Vagina (tissue), 2 donors: ENCODE results near the gene TMEM191C. TPM values are rescaled to one million over a fixed set of nuclear protein-coding genes. Genes with fewer than 3 reads are reported as not detected.
"Not testable (repeated sequence)": the region's sequence is repeated elsewhere in the genome, so short reads cannot be mapped to it uniquely, and the experiment has no call there.

Experiments
- DNase-seq, 2 donors: peaks; one replicate each; pipeline ENCODE4 v3.0.0-alpha.2; 2017; ENCODE audit errors: extremely low spot score in 2 of 2
- H3K27ac ChIP-seq: fragments of 200-600 bp; sonication (generic); one replicate; pipeline ENCODE4 v1.5.1; 2019
- H3K27me3 ChIP-seq: fragments of 200-600 bp; sonication (generic); one replicate; pipeline ENCODE4 v1.5.1; 2019
- H3K36me3 ChIP-seq, 2 donors: fragments of 200-600 bp; sonication (generic); one replicate each; pipeline ENCODE4 v1.5.1; 2017 to 2019
- H3K4me1 ChIP-seq: fragments of 200-600 bp; sonication (generic); one replicate; pipeline ENCODE4 v1.5.1; 2019
- H3K4me3 ChIP-seq, 2 donors: fragments of 200-600 bp; sonication (generic); 1 replicate in 1 of 2; 2 replicates in 1 of 2; pipeline ENCODE4 v1.5.1; 2016 to 2019
- H3K9me3 ChIP-seq: fragments of 200-600 bp; sonication (generic); one replicate; pipeline ENCODE4 v1.5.1; 2019
- CTCF ChIP-seq, 3 experiments: fragments of 450-650 bp in 2 of 3; fragments of 200-600 bp in 1 of 3; sonication (generic) in 1 of 3; IDR thresholded peaks; one replicate each; pipeline ENCODE4 v1.5.1; 2017 to 2019; ENCODE audit warnings: antibody characterized with exemption in 3 of 3, mild to moderate bottlenecking in 2 of 3, moderate library complexity in 2 of 3
- POLR2A ChIP-seq, 2 donors: fragments of 450-650 bp; IDR thresholded peaks; one replicate each; pipeline ENCODE4 v1.6.1; 2017; ENCODE audit warnings: antibody characterized with exemption in 2 of 2, mild to moderate bottlenecking in 2 of 2, moderate library complexity in 2 of 2
- POLR2AphosphoS5 ChIP-seq, 2 donors: sonication (generic); formaldehyde crosslinking; IDR thresholded peaks; one replicate each; pipeline ENCODE4 v1.9.0; 2017; ENCODE audit warnings: antibody characterized with exemption in 2 of 2, mild to moderate bottlenecking in 2 of 2, low read depth in 1 of 2; ENCODE audit not compliant: insufficient read depth in 1 of 2
- intact Hi-C: fragments of 100-400 bp; cut with DNase I; formaldehyde crosslinking; loops from one replicate; pipeline ENCODE4 v1.15.1; 2023
- total RNA-seq: library from RNA; depleted of rRNA; stranded (reverse); fragments of >200 nt; gene quantifications from one replicate; pipeline ENCODE4 v1.2.3, GENCODE V29; 2016

Gene TMEM191C
- total RNA-seq, 1 donor from 2014 or later, result 8.3 TPM

- H3K27ac ChIP-seq, H3K4me1 ChIP-seq, H3K27me3 ChIP-seq, H3K9me3 ChIP-seq, intact Hi-C loops, DNase-seq, H3K4me3 ChIP-seq: not testable (repeated sequence)
- H3K36me3 ChIP-seq, result peaks cover 0 to 31% of the 10 kb centered on the region in 2 donors
These were observed 25.1 kb upstream of the TMEM191C start for GRCh38 chr22:21442123-21442522.

GRCh38 chr22:21442646-21443045, 24.5 kb upstream of the TMEM191C start:
- H3K27ac ChIP-seq, H3K9me3 ChIP-seq, H3K4me3 ChIP-seq, intact Hi-C loops, H3K4me1 ChIP-seq, DNase-seq, H3K27me3 ChIP-seq: not testable (repeated sequence)
- H3K36me3 ChIP-seq, result peaks cover 0 to 33% of the 10 kb centered on the region in 2 donors

GRCh38 chr22:21443057-21443734, 24.0 kb upstream of the TMEM191C start:
- no peak for DNase-seq
- Histone ChIP-seq H3K27me3 (no peaks in the 10 kb centered on the region), H3K36me3 (peaks cover 0 to 33% of the 10 kb centered on the region in 2 donors), H3K4me3 (no peak overlapping the region), H3K9me3 (no peaks in the 10 kb centered on the region), H3K27ac (no peak overlapping the region), H3K4me1 (no peaks in the 10 kb centered on the region)
- intact Hi-C loops, result no loop called here
- no peak for TF ChIP-seq POLR2A (IDR thresholded peaks at IDR 0.05)
- TF ChIP-seq POLR2AphosphoS5 (IDR thresholded peaks at IDR 0.05; ENCODE audit: insufficient read depth in 1 of 2, low read depth in 1 of 2), result no peak
- no peak for TF ChIP-seq CTCF (IDR thresholded peaks at IDR 0.05)

- intact Hi-C loops, result no loop called here
- H3K9me3 ChIP-seq, result no peaks in the 10 kb centered on the region
- no peak overlapping the region for H3K27ac ChIP-seq
- TF ChIP-seq CTCF (IDR thresholded peaks at IDR 0.05) (no peak), POLR2A (IDR thresholded peaks at IDR 0.05) (no peak), POLR2AphosphoS5 (IDR thresholded peaks at IDR 0.05; ENCODE audit: insufficient read depth in 1 of 2, low read depth in 1 of 2) (no peak)
- no peak for DNase-seq
- peaks cover 0 to 33% of the 10 kb centered on the region in 2 donors for H3K36me3 ChIP-seq
- no peaks in the 10 kb centered on the region for H3K4me1 ChIP-seq
- H3K4me3 ChIP-seq, result no peak overlapping the region
- no peaks in the 10 kb centered on the region for H3K27me3 ChIP-seq
These were observed 23.3 kb upstream of the TMEM191C start for GRCh38 chr22:21443735-21444421.

GRCh38 chr22:21444701-21445436, 22.3 kb upstream of the TMEM191C start:
- Histone ChIP-seq H3K36me3 (peaks cover 0 to 33% of the 10 kb centered on the region in 2 donors), H3K27ac (no peak overlapping the region), H3K27me3 (no peaks in the 10 kb centered on the region), H3K4me3 (no peak overlapping the region), H3K9me3 (no peaks in the 10 kb centered on the region), H3K4me1 (no peaks in the 10 kb centered on the region)
- no peak for DNase-seq
- intact Hi-C loops, result no loop called here
- TF ChIP-seq POLR2A (IDR thresholded peaks at IDR 0.05) (no peak), CTCF (IDR thresholded peaks at IDR 0.05) (no peak), POLR2AphosphoS5 (IDR thresholded peaks at IDR 0.05; ENCODE audit: insufficient read depth in 1 of 2, low read depth in 1 of 2) (no peak)
